HG02938 (cell line): ENCODE data around the gene POR.

Experiments
- ATAC-seq: cut with Tn5 transposase; IDR thresholded peaks from one replicate; pipeline ENCODE4 v1.9.1; 2021; ENCODE audit warnings: mild to moderate bottlenecking, moderate library complexity; ENCODE audit not compliant: unreplicated experiment

POR gene

DNA sequence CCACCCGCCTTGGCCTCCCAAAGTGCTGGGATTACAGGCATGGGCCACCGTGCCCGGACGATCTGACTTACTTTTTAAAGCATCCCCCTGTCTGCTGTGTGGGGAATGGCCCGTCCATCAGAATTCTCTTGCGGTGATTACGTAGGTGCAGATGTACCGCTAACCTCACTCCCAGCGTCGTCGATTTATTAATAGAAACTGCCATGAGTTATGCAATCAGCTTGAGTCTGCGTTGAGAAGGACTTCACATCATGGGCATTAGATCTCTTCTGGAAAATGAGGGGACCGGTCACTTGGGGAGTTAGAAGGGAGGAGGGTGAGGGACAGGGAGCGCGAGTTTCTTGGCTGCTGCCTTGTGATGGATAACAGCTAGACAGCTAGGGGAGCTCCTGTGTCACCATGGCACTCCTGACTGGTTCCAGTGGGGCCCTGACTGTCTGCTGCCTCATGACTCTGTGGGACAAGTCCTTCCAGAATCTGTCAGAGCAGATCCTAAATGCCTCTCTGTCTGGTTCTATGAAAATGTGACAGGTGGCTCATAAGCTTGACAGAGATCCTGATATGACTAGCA lies 35.2 kb downstream of the POR start:
- ATAC-seq, result no peak

DNA sequence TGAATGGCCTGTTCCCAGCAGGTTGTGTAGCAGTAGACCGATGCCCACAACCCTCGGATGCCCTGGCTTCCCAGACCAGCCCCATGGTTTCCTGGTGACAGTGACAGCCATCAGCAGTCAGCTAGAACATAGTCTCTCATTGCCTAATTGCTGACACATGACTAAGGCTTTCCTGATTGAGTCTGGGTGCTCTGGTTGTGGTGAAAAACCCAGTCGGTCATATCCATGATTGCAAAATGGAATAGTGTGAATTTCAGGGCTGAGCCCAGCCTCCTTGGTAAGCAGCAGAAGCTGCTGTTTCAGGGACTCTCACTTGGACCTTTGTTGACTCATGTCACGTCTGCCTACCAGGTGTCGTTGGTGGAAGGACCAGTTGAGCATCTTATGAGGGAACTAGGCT lies 36.6 kb downstream of the POR start:
- no peak for ATAC-seq

DNA sequence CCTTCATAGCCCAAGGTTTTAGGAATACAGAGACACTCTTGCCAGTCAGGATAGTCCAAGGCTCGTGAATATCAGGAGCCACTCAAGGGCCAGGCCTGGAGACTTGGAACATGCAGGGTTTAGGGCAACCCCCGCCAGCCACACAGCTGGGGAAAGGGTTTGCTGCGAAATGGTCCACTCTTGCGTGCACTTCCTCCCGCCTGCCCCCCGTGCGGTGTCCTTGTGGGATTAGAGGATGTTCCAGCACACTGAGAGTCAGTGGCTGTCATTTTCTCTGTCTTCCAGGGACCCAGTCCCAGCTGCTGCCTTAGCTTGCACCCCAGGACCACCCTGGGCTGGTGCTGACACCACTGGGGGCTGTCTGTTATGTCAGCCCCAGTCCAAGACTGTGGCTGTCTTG lies 38.5 kb downstream of the POR start:
- no peak for ATAC-seq

DNA sequence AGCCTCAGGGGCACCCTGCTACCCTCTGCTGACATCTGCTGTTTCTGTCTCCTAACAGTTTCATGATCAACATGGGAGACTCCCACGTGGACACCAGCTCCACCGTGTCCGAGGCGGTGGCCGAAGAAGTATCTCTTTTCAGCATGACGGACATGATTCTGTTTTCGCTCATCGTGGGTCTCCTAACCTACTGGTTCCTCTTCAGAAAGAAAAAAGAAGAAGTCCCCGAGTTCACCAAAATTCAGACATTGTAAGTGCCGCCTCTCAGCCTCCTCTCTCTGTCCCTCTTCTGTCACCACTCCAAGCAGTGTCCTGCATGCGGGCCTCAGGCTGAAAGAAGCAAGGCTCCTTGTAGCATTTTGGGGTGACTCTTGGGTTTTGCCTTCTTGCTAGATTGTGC lies 39.0 kb downstream of the POR start:
- no peak for ATAC-seq

DNA sequence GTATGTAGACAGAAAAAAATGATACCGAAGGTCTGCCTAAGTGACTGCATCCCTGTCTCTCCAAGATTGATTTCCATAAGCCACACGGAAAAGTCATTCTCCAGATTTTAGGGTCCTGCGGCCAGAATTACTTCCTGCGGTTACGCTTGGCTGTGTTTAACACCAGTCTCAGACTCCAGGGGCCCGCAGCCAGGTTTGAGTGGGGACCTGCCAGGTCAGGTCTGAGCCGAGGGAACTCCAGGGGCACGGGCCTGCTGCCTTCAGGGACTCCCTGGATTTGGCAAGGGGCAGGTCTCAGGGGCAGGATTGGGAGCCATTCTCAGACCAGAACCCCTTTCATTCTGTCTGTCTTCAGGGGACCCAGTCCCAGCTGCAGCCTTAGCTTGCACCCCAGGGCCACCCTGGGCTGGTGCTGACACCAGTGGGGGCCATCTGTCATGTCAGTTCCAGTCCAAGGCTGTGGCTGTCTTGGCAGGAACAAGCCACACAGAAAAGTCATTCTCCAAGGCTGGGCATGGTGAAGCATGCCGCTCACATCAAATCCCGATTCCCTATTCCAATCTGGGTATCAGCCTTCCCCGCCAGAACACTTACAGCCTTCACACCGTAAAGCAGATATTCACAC lies 40.5 kb downstream of the POR start:
- no peak for ATAC-seq

DNA sequence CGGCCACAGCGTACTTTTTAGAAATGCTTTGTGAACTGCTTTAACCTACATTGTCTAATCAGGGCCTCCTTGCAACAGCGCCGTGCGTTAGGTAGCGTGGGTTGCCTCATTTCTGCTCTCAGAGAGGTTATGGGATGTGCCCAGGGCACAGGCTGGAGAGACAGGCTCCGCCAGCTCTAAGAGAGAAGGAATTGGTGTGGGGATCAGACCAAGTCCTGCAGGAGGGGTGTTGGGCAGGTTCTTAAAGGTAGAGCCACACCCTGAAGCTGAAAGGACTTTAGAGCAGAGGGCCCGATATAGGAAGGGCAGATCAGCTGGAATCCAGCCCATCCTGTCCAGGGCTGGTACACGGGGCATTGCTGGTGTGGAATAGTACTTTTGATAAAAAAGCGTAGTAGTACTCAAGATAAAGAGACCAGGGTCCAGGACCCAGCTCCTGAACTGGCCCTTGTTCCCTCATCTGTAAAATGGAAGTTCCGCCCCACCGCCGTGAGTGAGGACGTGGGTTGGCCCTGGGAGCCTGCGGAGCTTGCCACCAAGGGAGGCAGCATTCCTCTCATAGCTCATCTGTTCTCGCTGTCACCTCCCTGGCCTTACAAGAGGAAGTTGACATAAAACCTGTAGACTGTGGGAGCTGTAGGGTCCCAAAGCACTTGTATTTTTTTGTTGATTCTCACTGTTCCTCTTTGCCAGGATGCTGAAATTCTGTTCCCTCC lies 42.2 kb downstream of the POR start:
- no peak for ATAC-seq

DNA sequence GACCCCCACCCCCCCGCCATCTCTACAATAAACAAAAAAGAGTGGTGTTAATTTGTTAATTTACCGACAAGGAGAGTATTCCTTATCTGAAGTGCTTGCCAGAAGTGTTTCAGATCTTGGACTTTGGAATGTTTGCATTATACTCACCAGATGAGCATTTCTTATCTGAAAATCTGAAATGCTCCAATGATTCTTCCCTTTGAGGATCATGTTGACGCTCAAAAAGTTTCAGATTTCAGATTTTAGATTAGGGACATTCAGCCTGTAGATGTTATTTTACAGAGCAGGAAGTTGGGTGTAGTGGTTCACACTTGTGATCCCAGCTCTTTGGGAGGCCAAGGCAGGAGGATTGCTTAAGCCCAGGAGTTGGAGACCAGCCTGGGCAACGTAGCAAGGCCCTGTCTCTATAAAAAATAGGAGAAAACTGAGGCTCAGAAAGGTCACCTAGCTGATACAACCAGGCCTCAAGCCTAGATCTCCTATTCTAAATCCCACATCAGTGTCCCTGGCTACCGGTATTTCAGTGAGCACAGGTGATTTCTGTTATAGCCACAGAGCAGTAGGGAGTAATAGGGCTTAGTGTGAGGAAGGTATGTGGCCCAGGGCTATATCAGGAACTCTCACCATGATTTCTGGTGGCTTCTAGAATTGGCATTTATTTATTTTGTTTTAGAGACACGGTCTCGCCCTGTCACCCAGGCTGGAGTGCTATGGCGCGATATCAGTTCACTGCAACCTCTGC lies 44.0 kb downstream of the POR start:
- ATAC-seq, result no peak

DNA sequence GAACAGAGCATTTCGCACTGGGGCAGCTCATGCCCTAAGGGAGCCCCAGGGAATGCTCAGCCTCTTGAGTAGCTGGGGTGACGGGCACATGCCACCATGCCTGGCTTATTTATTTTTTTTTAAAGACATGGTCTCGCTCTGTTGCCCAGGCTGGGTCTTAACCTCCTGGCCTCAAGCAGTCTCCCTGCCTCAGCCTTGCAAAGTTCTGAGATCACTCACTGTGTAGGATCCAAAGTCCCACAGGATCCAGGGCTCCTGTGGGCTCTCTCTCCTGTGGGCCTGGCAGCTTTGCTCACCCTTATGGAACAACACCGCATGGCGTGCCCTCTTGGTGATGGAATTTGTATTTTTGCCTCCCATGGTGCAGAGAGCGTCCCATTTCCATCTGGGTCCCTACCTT lies 45.4 kb downstream of the POR start:
- no peak for ATAC-seq

DNA sequence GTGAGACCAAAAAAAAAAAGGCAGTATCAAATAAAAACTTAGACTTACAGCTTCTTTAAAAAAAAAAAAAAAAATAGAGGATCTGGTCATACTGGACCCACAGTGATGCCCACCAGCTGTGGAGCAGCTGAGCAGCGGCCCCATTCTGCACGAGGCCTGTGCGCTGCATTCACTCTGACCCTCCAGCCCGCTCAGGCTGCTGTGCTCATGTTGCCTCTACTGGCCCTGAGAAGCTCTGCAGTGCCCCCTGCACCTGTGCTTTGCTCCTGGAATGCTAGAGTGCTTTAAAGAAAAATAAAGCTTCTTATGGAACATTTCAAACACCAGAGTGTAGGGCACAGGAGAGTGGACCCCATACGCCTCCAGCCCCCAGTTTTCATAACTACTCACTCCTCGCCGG lies 46.3 kb downstream of the POR start:
- ATAC-seq, result no peak

DNA sequence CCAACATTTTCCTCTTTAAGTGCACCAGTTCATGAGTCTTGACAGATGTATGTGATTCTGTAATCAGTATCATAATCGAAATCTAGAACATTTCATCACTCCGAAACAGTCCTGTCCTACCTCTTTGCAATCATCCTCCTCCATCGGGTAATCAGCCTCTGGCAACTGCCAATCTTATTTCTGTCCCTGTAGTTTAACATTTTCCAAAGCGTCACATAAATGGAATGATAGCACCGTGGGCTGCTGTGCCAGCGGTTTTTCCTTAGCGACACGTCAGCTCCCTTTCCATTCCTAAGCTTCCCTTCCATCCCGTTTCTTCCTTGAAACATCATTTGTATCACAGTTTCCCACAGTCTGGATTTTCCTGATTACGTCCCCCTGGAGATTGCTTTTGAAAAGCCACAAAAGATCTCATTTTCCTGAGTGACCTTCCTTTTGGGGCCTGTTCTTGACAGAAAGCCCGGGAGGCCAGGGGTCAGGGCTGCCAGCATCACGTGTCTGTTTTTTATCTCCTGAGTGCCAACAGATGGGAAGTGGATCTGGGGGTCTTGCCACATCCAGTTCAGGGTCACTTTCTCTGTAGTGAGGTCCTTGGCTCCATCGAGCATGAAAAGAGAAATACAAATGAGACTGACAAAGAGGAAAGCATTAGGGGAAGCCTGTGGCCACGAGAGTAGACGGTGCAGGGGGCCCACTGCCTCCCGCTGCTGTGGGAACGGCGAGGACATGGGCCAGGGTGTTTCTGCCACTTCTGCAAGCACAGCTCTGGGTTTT lies 47.8 kb downstream of the POR start:
- no peak for ATAC-seq

DNA sequence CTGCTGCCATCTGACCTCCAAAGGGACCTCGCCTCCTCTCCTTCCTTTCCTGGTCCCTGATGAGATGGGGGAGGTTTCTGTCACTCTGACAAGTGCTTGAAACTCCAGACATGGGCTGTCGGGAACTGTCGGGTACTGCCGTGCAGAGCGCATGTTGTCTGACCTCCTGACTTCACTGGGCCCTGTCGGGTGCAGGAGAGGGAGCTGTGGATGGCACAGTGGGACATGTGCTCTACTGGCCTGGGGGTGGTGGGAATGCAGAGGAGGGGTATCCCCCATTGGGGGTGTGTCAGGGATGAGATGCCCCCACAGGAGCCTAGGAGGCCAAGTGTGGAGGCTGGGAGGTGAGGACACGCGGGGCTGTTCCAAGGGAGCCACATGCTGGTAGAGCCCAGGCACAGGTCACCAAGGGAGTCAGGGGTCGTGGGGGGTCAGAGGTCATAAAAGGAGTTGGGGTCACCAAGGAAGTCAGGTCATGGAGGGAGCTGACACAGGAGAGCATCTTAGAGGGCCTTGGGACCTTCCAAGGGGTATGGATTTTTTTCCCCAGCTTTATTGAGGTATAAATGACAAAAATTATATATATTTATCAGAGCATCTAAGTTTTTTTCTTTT lies 48.5 kb downstream of the POR start:
- ATAC-seq, result no peak

DNA sequence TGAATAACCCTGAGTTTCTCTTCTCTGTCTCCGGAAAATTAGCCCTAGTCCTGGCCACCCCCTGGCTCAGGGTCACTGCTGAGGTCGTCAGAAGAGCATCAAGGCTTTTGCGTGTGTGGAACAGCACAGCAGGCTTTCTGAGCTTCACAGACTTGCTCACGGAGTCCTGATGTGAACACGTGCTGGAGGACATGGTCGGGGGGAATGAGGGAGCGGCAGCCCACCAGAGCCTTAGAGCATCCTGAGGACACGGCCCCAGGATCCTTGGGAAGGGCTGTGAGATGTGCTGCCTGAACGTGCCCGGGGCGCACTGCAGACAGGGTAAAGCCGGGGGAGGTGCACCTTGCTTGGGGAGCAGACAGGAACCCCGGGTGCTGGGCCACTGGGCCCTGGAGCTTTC lies 50.7 kb downstream of the POR start:
- no peak for ATAC-seq

DNA sequence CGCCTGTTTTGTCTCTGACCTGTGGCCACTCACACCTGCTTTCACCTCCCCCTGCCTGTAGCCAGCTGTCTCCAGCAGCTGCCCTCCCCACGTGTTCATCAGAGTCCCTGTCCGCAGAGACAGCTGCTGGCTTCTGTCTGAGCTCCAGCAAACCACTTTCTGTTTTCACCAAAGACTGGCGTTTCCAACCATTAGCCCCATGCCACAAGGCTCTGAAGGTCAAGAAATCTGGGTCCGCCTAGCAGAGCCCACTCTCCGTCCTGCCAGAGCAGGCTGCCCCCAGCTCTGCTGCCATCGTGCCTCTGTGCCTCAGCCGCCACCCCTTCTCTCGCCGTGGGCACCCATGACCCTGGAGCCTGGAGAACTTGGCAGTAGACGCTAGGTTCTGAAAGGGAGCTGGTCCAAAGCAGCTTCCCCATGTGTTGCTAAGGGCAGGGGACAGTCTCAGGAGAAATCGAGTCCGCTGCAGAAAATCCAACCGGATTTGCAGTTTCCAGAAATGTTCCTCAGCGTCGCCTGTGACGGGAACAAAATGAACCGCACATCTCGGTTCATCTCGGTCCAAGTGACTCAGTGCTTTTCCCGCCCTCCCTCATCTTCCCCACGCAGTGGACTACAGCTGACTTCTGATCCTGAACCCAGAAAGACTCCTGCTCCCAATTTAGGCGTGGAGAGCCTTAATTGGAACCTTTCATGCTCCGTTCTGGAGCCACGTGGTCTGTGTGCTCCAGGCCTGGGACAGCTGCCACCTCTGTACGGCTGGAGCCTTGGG lies 51.4 kb downstream of the POR start:
- no peak for ATAC-seq

DNA sequence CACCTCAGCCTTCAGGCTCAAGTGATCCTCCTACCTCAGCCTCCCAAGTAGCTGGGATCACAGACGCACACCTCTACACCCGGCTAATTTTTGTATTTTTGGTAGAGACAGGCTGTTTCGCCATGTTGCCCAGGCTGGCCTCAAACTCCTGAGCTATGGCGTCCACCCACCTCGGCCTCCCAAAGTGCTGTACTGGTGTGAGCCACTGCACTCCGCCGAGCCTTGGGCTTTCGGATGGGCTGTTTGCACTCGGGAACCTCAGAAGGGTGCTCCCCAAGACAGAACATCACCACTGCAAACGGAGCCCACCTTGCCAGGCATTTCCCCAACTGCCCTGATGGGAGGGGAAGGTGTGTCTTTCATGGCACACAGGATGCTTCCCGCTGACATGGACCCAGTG lies 52.1 kb downstream of the POR start:
- ATAC-seq, result no peak

DNA sequence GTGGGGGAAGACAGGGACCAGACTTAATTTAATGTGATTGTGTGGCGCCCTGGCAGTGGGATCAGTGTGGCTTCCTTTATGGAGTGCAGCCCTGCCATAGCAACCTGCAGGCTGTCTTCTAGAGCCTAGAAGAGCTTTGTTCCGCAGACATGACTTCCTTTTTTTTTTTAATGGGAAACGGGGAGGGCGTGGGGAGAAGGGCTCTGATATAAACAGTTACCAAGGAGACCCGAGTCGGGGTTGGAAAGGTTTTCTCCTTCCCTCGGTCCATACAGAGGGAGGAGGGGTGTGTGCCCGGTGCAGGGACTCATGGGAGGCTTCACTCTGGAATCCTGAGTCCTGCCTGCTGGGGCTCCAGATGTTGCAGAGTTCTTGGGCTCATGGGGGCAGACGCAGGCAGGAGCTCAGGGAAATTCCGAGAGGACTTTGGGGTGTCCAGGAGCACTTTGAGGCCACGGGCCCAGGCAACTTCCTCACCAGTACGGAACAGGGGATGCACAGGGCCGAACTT lies 52.6 kb downstream of the POR start:
- ATAC-seq, result no peak

DNA sequence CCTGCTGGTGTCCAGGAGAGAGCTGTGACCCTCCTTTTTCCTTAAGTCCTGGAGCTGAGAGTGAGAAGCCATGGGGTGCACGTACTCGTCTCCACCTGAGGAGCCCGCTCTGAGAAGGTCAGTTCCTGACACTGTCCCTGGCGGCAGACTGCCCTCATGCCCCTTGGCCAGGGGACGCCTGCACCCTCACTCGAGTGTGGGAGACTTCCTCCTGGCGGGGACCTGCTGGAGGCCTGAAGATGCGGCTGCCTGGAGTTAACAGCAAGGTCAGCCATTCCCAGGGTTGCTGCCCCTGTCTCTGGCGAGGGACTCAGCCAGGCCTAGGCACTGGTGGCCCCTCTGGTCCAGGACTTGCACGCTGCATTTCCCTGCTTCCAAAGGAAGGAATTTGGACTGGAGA lies 53.1 kb downstream of the POR start:
- ATAC-seq, result no peak

DNA sequence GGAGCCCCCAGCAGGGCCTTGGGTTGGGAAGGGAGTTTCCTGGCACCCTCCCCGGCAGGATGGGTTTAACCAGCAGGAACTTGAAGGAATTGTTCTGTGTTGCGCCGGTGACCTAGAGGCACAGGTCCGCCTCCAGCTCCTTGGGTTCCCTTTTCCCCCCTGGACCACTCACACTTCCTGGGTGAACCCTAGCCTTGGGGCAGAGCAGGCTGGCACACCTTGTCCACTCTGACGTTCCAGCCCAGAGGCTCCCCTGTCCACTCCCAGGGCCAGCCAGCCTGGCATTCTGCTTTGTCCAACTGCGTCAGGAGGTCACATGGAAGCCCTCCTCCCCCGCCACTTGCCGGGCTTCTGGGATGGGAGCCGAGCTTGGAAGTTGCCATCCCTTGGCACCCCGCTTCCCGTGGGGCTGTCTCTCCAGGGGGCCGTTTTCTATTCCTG lies 53.6 kb downstream of the POR start:
- no peak for ATAC-seq

DNA sequence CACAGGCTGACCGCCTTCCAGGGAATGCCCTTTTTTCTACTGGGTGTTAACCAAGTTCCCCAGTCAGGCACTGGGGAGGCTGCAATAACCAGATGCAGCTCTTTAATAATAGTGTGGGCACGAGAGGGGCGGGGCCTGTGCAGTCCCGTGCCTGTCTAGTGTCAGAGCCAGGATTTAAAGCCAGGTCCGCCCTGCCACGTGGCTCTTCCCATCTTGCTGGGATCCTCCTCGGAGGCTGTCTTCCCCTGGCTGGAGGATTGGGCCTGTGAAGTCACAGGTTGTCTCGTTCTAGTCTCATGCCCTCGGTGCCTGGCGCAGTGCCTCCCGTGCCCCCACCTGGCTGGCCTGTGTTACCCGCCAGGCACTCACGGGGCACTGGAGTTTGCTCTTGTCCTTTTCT lies 54.2 kb downstream of the POR start:
- ATAC-seq, result no peak

DNA sequence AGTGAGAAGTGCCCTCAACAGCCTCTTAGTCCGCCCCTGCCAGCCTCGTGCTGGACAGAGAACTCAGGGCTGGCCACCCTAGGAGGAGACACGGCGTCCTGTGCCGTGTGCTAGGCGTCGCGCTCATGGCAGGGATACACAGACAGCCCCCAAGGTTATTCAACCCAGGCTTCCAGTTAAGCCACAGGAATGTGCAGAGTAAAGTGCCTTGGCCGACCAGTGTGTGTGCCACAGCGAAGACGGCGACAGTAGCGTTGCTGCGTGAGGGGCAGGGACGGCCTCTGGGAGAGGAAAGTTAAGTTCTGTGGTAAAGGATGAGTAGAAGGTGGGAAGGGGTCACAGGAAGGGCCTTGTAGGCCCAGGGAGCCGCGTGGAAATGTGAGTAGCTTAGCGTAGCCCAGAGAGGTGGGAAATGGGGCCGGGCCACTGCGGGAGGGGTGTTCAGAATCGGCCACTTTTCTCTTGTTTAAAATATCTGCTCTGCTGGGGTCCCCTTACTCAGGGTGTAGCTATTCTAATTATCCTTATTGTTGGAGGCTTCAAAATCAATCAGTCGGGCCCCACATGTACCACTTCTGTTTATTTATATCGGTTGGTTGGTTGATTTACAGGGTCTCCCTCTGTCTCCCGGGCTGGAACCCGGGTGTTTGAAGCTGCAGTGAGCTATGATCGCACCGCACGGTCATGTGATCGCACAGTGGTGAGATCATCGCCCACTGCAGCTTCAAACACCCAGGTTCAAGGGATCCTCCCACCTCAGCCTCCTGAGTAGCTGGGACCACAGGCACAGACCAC lies 54.9 kb downstream of the POR start:
- no peak for ATAC-seq
